ENCODE measurements around the gene OR4D11. TPM values are rescaled to one million over a fixed set of nuclear protein-coding genes. Genes with fewer than 3 reads are reported as not detected.
A peak's percentile ranks its signal among the peaks of the same experiment; 100 is the strongest.
"Not testable (repeated sequence)": the region's sequence is repeated elsewhere in the genome, so short reads cannot be mapped to it uniquely, and the experiment has no call there.

OR4D11 gene
- total RNA-seq, 4 donors from 2014 or later = not detected

DNA sequence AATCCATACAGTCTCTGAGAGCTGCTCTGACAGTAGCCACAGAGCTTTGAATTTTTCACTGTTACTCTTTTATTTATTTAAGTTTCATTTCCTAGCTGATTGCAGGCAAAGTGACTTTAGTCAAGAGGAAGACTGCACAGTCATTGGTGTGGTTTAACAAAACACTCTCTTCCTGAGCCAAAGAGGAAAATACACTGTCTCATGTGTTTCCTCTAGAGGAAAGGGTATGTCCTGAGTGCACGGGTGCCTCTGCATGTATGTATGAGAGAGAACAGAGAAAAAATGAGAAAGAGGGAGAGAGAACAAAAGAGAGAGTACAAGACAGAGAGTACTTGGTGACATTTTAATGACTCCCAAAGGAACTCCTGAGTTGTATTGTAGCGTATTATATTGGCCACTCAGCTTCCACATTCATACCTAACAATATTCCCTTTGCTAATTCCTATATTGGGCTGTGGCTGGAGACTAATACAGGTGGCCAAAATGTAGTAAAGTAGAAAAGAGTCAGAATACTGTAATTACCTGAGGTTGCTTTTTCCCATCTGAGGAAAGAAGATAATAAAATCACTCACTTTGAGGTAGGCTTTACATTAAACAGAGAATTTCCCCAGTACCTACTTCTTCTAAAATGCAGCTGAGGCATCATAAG, 7.7 kb downstream of the OR4D11 start, which contains the start of gene OR4D9:
TSS of gene OR4D9 (plus strand) at position 599 of the 649 bp plus-strand sequence. CDS start 3,374 bp downstream, outside the sequence.
- no peaks in the 10 kb centered on the region for H3K4me1 ChIP-seq
- TF ChIP-seq, protein P1, sequence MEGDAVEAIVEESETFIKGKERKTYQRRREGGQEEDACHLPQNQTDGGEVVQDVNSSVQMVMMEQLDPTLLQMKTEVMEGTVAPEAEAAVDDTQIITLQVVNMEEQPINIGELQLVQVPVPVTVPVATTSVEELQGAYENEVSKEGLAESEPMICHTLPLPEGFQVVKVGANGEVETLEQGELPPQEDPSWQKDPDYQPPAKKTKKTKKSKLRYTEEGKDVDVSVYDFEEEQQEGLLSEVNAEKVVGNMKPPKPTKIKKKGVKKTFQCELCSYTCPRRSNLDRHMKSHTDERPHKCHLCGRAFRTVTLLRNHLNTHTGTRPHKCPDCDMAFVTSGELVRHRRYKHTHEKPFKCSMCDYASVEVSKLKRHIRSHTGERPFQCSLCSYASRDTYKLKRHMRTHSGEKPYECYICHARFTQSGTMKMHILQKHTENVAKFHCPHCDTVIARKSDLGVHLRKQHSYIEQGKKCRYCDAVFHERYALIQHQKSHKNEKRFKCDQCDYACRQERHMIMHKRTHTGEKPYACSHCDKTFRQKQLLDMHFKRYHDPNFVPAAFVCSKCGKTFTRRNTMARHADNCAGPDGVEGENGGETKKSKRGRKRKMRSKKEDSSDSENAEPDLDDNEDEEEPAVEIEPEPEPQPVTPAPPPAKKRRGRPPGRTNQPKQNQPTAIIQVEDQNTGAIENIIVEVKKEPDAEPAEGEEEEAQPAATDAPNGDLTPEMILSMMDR (IDR thresholded peaks at IDR 0.05) = no peak
- no peak for TF ChIP-seq POLR2A (IDR thresholded peaks at IDR 0.05)
- WGBS, 2 donors = 24 to 27% methylated on average over 2 of the region's 2 CpGs
- no peaks in the 10 kb centered on the region for H3K9me3 ChIP-seq
- H3K27me3 ChIP-seq = no peaks in the 10 kb centered on the region
- DNase-seq = peak in 1 of 2 donors; percentile 3
- peak within 1 kb of the TSS in 2 of 3 donors; percentile 38 to 41 for H3K27ac ChIP-seq
- intact Hi-C loops (cut with DNase I) = no loop called here
- H3K4me3 ChIP-seq (replicated peaks in 1 of 3) = no peak within 1 kb of the TSS
- H3K36me3 ChIP-seq = no peaks in the 10 kb centered on the region

DNA sequence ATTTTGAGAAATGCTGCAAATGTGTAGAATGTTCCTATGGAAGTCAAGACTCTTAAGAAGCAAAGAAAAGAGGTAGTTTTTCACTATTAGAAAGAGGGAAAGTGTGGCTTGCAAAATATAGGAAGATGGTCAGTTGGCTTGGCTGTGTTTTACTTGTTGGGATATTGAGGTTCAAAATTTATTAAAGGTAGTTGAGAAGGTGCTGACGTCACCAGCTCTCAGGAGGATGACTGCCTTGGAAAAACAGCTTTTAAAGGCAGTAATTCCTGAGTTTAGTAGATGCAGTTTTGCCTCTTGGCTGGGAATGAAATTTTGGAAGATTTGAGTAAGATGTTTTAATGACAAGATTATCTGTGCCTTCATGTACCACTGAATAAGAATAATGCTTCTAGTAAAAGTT, 8.3 kb downstream of the OR4D11 start:
- no peak overlapping the region for H3K27ac ChIP-seq
- WGBS, 2 donors = 45 to 53% methylated on average over 1 of the region's 1 CpG
- no peak for TF ChIP-seq POLR2A (IDR thresholded peaks at IDR 0.05)
- TF ChIP-seq, protein P1 (IDR thresholded peaks at IDR 0.05) = no peak
- H3K4me1 ChIP-seq = no peaks in the 10 kb centered on the region
- H3K4me3 ChIP-seq (replicated peaks in 1 of 3) = no peak overlapping the region
- intact Hi-C loops (cut with DNase I) = no loop called here
- H3K9me3 ChIP-seq = no peaks in the 10 kb centered on the region
- H3K36me3 ChIP-seq = no peaks in the 10 kb centered on the region
- H3K27me3 ChIP-seq = no peaks in the 10 kb centered on the region
- DNase-seq = no peak

DNA sequence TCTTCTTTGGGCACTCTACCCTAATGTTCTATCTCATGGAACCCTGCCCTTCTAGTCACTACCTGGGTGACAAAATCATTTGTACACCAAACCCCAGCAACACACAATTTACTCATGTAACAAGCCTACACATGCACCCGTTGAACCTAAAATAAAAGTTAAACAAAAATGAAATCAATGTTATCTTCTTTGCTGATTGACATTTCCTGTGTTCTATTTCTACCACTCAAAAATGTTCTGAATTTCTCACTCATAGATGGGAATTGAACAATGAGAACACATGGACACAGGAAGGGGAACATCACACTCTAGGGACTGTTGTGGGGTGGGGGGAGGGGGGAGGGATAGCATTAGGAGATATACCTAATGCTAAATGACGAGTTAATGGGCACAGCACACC, 16.8 kb downstream of the OR4D11 start:
- H3K4me3 ChIP-seq (replicated peaks in 1 of 3); H3K27me3 ChIP-seq; H3K36me3 ChIP-seq; DNase-seq; H3K27ac ChIP-seq; H3K4me1 ChIP-seq; H3K9me3 ChIP-seq; intact Hi-C loops (cut with DNase I): not testable (repeated sequence)
- WGBS, 2 donors = 68 to 75% methylated on average over 2 of the region's 2 CpGs

DNA sequence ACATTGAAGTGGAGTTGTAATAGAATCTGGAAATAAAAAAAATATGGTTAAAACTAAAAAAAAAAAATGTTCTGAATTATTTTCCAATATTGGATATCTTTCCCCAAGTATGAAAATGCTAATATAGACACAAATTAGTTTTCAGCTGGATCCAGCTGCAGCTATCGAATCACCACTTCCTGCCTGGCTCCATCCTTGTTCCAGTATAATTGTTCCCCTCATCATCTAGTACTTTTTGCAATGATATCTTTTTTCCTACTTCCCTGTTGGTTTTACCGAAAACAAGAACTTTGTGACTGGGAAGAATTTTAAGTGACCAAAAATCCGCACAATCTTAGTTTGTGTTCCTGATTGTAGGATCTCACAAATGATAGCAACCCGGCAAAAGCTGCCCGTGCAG, 17.4 kb downstream of the OR4D11 start:
- Histone ChIP-seq H3K27me3 (no peaks in the 10 kb centered on the region), H3K4me1 (no peaks in the 10 kb centered on the region), H3K27ac (no peak overlapping the region), H3K36me3 (no peaks in the 10 kb centered on the region), H3K9me3 (no peaks in the 10 kb centered on the region), H3K4me3 (replicated peaks in 1 of 3) (no peak overlapping the region)
- no peak for DNase-seq
- WGBS, 2 donors = 79 to 80% methylated on average over 5 of the region's 5 CpGs
- no peak for TF ChIP-seq POLR2A (IDR thresholded peaks at IDR 0.05)
- TF ChIP-seq, protein P1 (IDR thresholded peaks at IDR 0.05) = no peak
- intact Hi-C loops (cut with DNase I) = no loop called here

DNA sequence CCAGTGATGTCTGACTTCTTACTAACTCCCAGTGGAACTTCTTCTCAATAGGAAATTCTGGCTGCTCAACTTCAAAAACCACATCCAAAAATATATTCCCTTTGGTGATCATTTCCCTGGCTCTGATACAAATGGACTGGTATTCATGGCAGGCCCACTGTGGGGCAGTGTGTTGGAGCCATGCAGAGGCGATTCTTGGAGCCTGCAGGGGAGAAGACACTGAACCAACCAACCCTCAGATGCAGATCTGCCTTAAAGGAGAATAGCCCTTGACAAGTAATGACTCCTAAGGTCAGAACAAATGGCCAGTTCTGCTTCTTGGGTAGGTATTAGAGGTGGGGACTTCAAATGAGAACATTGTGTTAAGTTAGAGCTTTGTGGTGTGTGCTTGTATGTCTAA, 20.2 kb downstream of the OR4D11 start:
- no peak for TF ChIP-seq POLR2A (IDR thresholded peaks at IDR 0.05)
- TF ChIP-seq, protein P1 (IDR thresholded peaks at IDR 0.05) = no peak
- H3K4me3 ChIP-seq (replicated peaks in 1 of 3) = no peak overlapping the region
- WGBS, 2 donors = 0 to 17% methylated on average over 1 of the region's 1 CpG
- H3K4me1 ChIP-seq = no peaks in the 10 kb centered on the region
- H3K27ac ChIP-seq = no peak overlapping the region
- no peaks in the 10 kb centered on the region for H3K36me3 ChIP-seq
- DNase-seq = no peak
- no peaks in the 10 kb centered on the region for H3K9me3 ChIP-seq
- intact Hi-C loops (cut with DNase I) = no loop called here
- no peaks in the 10 kb centered on the region for H3K27me3 ChIP-seq
